ENCODE results near the gene RPS6KA3. TPM values are rescaled to one million over a fixed set of nuclear protein-coding genes. Genes with fewer than 3 reads are reported as not detected.

Gene RPS6KA3
- total and polyA plus RNA-seq, 9 of the 15 experiments (the other 6 are each of a cell fraction or from before 2014, with no cell fraction given): 10.9 to 61.9 (median 37.4) TPM

GRCh38 chrX:20284992-20285391 lies 18.3 kb upstream of the RPS6KA3 start:
- Histone ChIP-seq H3K4me2 (ENCODE audit: insufficient read depth, low read length) (no peak overlapping the region), H3K79me2 (ENCODE audit: control insufficient read depth, insufficient read depth, low read length) (no peaks in the 10 kb centered on the region), H3K9ac (ENCODE audit: insufficient read depth in 1 of 2, low read depth in 2 of 2, low read length in 2 of 2) (no peak overlapping the region), H3K4me3 (no peak overlapping the region), H3K36me3 (ENCODE audit: control insufficient read depth, insufficient read depth, low read length) (no peaks in the 10 kb centered on the region), H3K9me3 (replicated peaks; ENCODE audit: control insufficient read depth, insufficient read depth, low read depth, low read length) (no peaks in the 10 kb centered on the region), H3K9me1 (ENCODE audit: control insufficient read depth, insufficient read depth, low read length) (no peaks in the 10 kb centered on the region), H3K4me1 (replicated peaks in 1 of 2; ENCODE audit: control insufficient read depth in 2 of 2, insufficient read depth in 2 of 2, low read length in 2 of 2) (no peaks in the 10 kb centered on the region), H4K20me1 (replicated peaks; ENCODE audit: control insufficient read depth, insufficient read depth, low read length) (no peaks in the 10 kb centered on the region), H3K27ac (ENCODE audit: extremely low read depth, low read depth, low read length) (no peak overlapping the region), H3K27me3 (ENCODE audit: control insufficient read depth in 2 of 2, insufficient read depth in 2 of 2, low read length in 2 of 2) (peaks cover 0 to 4% of the 10 kb centered on the region in 2 experiments; a peak in 1 of 5 replicates), H2AFZ (ENCODE audit: low read depth, low read length) (no peak overlapping the region)
- intact Hi-C loops (cut with micrococcal nuclease): no loop called here
- no peak for FAIRE-seq
- in situ Hi-C loops (cut with MboI): no loop called here
- POLR2A ChIA-PET: no interaction called here
- no peak for ATAC-seq
- BruUV-seq (replicated peaks): no TSS peak
- WGBS (ENCODE audit: insufficient coverage, low coverage, missing lambda C conversion rate): 21% methylated on average over 1 of the region's 1 CpG
- TF ChIP-seq TCF7 (IDR thresholded peaks at IDR 0.05; ENCODE audit: borderline replicate concordance): no peak
- no peak for TF ChIP-seq NR4A1 (CRISPR knock-in tag; IDR thresholded peaks at IDR 0.05)
- TF ChIP-seq NR4A1 (tag; IDR thresholded peaks at IDR 0.05): no peak
- no peak for TF ChIP-seq AFF4 (CRISPR knock-in tag; IDR thresholded peaks at IDR 0.05)
- TF ChIP-seq GATA2 (CRISPR knock-in tag; IDR thresholded peaks at IDR 0.05): no peak
- TF ChIP-seq ZNF644 (tag; IDR thresholded peaks at IDR 0.05; ENCODE audit: low read depth): no peak
- CTCF ChIA-PET (ENCODE audit: low intra/inter-chr PET ratio): no interaction called here
- DNase-seq (ENCODE audit: extremely low read depth in 1 of 4, low spot score in 3 of 4): no peak
